GM18520 (cell line): ENCODE measurements around the gene ZNF74.

Experiments used
- ATAC-seq: cut with Tn5 transposase; IDR thresholded peaks from one replicate; pipeline ENCODE4 v1.9.1; 2021; ENCODE audit not compliant: unreplicated experiment

ZNF74 gene

GRCh38 chr22:20418211-20418788 is 24.3 kb downstream of the ZNF74 start:
- no peak for ATAC-seq

- ATAC-seq: no peak
Observed at GRCh38 chr22:20419664-20419951, 25.7 kb downstream of the ZNF74 start.

- no peak for ATAC-seq
Observed at GRCh38 chr22:20420157-20420842, 26.3 kb downstream of the ZNF74 start.

GRCh38 chr22:20421507-20421874 is 27.5 kb downstream of the ZNF74 start:
- ATAC-seq: no peak

GRCh38 chr22:20422271-20423007 is 28.5 kb downstream of the ZNF74 start:
- no peak for ATAC-seq

GRCh38 chr22:20423008-20423905 is 29.3 kb downstream of the ZNF74 start:
- no peak for ATAC-seq

- no peak for ATAC-seq
Observed at GRCh38 chr22:20423906-20424551, 30.1 kb downstream of the ZNF74 start.

- no peak for ATAC-seq
Observed at GRCh38 chr22:20424568-20424931, 30.6 kb downstream of the ZNF74 start.

GRCh38 chr22:20424932-20425565 is 31.1 kb downstream of the ZNF74 start:
- no peak for ATAC-seq

- no peak for ATAC-seq
Observed at GRCh38 chr22:20425566-20426258, 31.8 kb downstream of the ZNF74 start.

- ATAC-seq: no peak
Observed at GRCh38 chr22:20426259-20426615, 32.3 kb downstream of the ZNF74 start.

- ATAC-seq: no peak
Observed at GRCh38 chr22:20427104-20427944, 33.4 kb downstream of the ZNF74 start.

GRCh38 chr22:20427945-20428417 is 34.0 kb downstream of the ZNF74 start:
- ATAC-seq: no peak

- no peak for ATAC-seq
Observed at GRCh38 chr22:20428496-20429253, 34.7 kb downstream of the ZNF74 start.

GRCh38 chr22:20429254-20430100 is 35.5 kb downstream of the ZNF74 start:
- ATAC-seq: no peak

GRCh38 chr22:20430101-20430719 is 36.3 kb downstream of the ZNF74 start:
- no peak for ATAC-seq
